ENCODE results near the gene OSBPL2. TPM values are rescaled to one million over a fixed set of nuclear protein-coding genes. Genes with fewer than 3 reads are reported as not detected.

OSBPL2 gene
- total RNA-seq, 1 experiment from 2014 or later = 49.5 TPM

DNA sequence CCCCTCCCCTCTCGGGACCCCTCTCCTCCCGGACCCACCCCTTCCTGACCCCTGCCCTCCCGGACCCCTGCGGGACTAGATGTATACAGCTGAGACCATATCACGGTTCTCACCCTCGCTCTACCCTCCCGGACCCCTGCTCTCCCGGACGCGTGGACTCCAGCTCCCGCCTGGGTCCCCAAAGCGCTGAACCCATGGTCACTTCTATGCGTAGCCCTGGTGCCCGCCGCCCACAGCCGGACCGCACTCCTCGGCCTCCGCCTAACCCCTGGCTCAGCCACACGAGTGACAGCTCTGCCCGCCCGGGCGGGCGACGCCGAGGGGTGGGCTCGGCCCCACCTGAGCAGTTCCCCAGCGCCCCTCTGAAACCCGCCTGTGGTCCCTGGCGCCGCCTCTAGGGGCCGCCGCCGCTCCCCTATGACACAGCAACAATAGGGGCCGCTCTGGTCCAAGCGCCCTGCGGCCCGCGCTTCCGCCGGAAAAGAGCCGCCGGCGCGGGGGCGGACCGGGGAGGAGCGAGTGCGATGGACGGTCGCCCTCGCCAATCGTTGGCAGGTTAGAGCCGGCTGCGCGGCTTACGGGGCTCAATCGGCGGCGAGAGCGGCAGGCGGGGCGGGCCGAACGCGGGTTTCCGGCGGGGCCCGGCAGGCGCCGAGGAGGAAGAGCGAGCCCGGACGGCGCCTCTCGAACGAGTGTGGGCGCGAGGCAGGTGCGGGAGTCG, 64.2 kb downstream of the OSBPL2 start, which contains the start of gene ADRM1 (continued):
- TF ChIP-seq ZBTB21 (CRISPR knock-in tag; IDR thresholded peaks at IDR 0.05; ENCODE audit: borderline replicate concordance) (peak; percentile 56; the same call in 1 of the 2 replicates), ZNF232 (CRISPR knock-in tag; IDR thresholded peaks at IDR 0.05) (no peak), ZSCAN18 (CRISPR knock-in tag; IDR thresholded peaks at IDR 0.05) (no peak), ZMAT4 (CRISPR knock-in tag; IDR thresholded peaks at IDR 0.05) (no peak), ZNF425 (CRISPR knock-in tag; conservative IDR thresholded peaks at IDR 0.05) (no peak), ZBTB43 (CRISPR knock-in tag; IDR thresholded peaks at IDR 0.05) (no peak), CREB1 (CRISPR knock-in tag; IDR thresholded peaks at IDR 0.05) (no peak), ETV6 (CRISPR knock-in tag; IDR thresholded peaks at IDR 0.05) (peak; percentile 79; the same call in 1 of the 2 replicates), CBFB (CRISPR knock-in tag; IDR thresholded peaks at IDR 0.05; ENCODE audit: low read depth) (no peak), ZNF416 (CRISPR knock-in tag; IDR thresholded peaks at IDR 0.05) (peak; percentile 32; the same call in 1 of the 2 replicates), FOXK1 (CRISPR knock-in tag; IDR thresholded peaks at IDR 0.05) (peak; percentile 71; the same call in 1 of the 2 replicates), RELA (CRISPR knock-in tag; IDR thresholded peaks at IDR 0.05; ENCODE audit: borderline replicate concordance) (no peak), ZNF532 (CRISPR knock-in tag; IDR thresholded peaks at IDR 0.05; ENCODE audit: borderline replicate concordance) (no peak), ESRRA (CRISPR knock-in tag; IDR thresholded peaks at IDR 0.05; ENCODE audit: borderline replicate concordance) (no peak; the same call in 1 of the 2 replicates), ZNF219 (CRISPR knock-in tag; IDR thresholded peaks at IDR 0.05; ENCODE audit: borderline replicate concordance) (no peak), MAX (CRISPR knock-in tag; IDR thresholded peaks at IDR 0.05) (0 out of 2 replicates have a peak, but pooled peaks have one; percentile 42)
- TF ChIP-seq, protein P1, sequence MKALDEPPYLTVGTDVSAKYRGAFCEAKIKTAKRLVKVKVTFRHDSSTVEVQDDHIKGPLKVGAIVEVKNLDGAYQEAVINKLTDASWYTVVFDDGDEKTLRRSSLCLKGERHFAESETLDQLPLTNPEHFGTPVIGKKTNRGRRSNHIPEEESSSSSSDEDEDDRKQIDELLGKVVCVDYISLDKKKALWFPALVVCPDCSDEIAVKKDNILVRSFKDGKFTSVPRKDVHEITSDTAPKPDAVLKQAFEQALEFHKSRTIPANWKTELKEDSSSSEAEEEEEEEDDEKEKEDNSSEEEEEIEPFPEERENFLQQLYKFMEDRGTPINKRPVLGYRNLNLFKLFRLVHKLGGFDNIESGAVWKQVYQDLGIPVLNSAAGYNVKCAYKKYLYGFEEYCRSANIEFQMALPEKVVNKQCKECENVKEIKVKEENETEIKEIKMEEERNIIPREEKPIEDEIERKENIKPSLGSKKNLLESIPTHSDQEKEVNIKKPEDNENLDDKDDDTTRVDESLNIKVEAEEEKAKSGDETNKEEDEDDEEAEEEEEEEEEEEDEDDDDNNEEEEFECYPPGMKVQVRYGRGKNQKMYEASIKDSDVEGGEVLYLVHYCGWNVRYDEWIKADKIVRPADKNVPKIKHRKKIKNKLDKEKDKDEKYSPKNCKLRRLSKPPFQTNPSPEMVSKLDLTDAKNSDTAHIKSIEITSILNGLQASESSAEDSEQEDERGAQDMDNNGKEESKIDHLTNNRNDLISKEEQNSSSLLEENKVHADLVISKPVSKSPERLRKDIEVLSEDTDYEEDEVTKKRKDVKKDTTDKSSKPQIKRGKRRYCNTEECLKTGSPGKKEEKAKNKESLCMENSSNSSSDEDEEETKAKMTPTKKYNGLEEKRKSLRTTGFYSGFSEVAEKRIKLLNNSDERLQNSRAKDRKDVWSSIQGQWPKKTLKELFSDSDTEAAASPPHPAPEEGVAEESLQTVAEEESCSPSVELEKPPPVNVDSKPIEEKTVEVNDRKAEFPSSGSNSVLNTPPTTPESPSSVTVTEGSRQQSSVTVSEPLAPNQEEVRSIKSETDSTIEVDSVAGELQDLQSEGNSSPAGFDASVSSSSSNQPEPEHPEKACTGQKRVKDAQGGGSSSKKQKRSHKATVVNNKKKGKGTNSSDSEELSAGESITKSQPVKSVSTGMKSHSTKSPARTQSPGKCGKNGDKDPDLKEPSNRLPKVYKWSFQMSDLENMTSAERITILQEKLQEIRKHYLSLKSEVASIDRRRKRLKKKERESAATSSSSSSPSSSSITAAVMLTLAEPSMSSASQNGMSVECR (CRISPR knock-in tag; IDR thresholded peaks at IDR 0.05; ENCODE audit: borderline replicate concordance) = no peak
- TF ChIP-seq, protein P2, sequence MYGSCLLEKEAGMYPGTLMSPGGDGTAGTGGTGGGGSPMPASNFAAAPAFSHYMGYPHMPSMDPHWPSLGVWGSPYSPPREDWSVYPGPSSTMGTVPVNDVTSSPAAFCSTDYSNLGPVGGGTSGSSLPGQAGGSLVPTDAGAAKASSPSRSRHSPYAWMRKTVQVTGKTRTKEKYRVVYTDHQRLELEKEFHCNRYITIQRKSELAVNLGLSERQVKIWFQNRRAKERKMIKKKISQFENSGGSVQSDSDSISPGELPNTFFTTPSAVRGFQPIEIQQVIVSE (CRISPR knock-in tag; IDR thresholded peaks at IDR 0.05; ENCODE audit: borderline replicate concordance) = no peak
- TF ChIP-seq, protein P3, sequence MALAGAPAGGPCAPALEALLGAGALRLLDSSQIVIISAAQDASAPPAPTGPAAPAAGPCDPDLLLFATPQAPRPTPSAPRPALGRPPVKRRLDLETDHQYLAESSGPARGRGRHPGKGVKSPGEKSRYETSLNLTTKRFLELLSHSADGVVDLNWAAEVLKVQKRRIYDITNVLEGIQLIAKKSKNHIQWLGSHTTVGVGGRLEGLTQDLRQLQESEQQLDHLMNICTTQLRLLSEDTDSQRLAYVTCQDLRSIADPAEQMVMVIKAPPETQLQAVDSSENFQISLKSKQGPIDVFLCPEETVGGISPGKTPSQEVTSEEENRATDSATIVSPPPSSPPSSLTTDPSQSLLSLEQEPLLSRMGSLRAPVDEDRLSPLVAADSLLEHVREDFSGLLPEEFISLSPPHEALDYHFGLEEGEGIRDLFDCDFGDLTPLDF (CRISPR knock-in tag; IDR thresholded peaks at IDR 0.05) = no peak

Data from WTC11 (cell line).